ENCODE data around the gene MEGF10. TPM values are rescaled to one million over a fixed set of nuclear protein-coding genes. Genes with fewer than 3 reads are reported as not detected.

MEGF10 gene
- total RNA-seq, 4 donors from 2014 or later = 0.50 to 2.9 (median 0.95) TPM

GRCh38 chr5:127281609-127282008 is 9.0 kb upstream of the MEGF10 start:
- DNase-seq (ENCODE audit: extremely low spot score) = no peak

GRCh38 chr5:127288676-127289075 is 1.9 kb upstream of the MEGF10 start:
- Histone ChIP-seq H3K4me3 (no peak overlapping the region), H3K4me1 (peaks cover 9 to 14% (median 13%) of the 10 kb centered on the region in 4 donors), H3K9me3 (peaks cover 0 to 6% (median 6%) of the 10 kb centered on the region in 4 donors), H3K36me3 (no peaks in the 10 kb centered on the region), H3K27ac (replicated peaks in 1 of 4) (no peak overlapping the region), H3K27me3 (peaks cover 0 to 38% (median 12%) of the 10 kb centered on the region in 4 donors)
- DNase-seq (ENCODE audit: extremely low spot score) = no peak
- TF ChIP-seq POLR2AphosphoS5 (IDR thresholded peaks at IDR 0.05) = no peak
- TF ChIP-seq POLR2A (IDR thresholded peaks at IDR 0.05; ENCODE audit: low read depth) = no peak
- no peak for TF ChIP-seq EP300 (IDR thresholded peaks at IDR 0.05)
- TF ChIP-seq, protein P1, sequence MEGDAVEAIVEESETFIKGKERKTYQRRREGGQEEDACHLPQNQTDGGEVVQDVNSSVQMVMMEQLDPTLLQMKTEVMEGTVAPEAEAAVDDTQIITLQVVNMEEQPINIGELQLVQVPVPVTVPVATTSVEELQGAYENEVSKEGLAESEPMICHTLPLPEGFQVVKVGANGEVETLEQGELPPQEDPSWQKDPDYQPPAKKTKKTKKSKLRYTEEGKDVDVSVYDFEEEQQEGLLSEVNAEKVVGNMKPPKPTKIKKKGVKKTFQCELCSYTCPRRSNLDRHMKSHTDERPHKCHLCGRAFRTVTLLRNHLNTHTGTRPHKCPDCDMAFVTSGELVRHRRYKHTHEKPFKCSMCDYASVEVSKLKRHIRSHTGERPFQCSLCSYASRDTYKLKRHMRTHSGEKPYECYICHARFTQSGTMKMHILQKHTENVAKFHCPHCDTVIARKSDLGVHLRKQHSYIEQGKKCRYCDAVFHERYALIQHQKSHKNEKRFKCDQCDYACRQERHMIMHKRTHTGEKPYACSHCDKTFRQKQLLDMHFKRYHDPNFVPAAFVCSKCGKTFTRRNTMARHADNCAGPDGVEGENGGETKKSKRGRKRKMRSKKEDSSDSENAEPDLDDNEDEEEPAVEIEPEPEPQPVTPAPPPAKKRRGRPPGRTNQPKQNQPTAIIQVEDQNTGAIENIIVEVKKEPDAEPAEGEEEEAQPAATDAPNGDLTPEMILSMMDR (IDR thresholded peaks at IDR 0.05) = no peak
- intact Hi-C loops (cut with DNase I) = no loop called here
- WGBS = 90% methylated on average over 1 of the region's 1 CpG

More at GRCh38 chr5:127281609-127282008, 9.0 kb upstream of the MEGF10 start:
- 74% methylated on average over 2 of the region's 4 CpGs for WGBS
- Histone ChIP-seq H3K36me3 (no peaks in the 10 kb centered on the region), H3K4me1 (no peaks in the 10 kb centered on the region), H3K9me3 (no peaks in the 10 kb centered on the region), H3K27me3 (peaks cover 0 to 16% (median 0%) of the 10 kb centered on the region in 4 donors), H3K27ac (replicated peaks in 1 of 4) (no peak overlapping the region), H3K4me3 (no peak overlapping the region)
- intact Hi-C loops (cut with DNase I) = no loop called here
- TF ChIP-seq EP300 (IDR thresholded peaks at IDR 0.05) = no peak
- TF ChIP-seq, protein P1 (IDR thresholded peaks at IDR 0.05) = no peak
- TF ChIP-seq POLR2A (IDR thresholded peaks at IDR 0.05; ENCODE audit: low read depth) = no peak
- no peak for TF ChIP-seq POLR2AphosphoS5 (IDR thresholded peaks at IDR 0.05)

DNA sequence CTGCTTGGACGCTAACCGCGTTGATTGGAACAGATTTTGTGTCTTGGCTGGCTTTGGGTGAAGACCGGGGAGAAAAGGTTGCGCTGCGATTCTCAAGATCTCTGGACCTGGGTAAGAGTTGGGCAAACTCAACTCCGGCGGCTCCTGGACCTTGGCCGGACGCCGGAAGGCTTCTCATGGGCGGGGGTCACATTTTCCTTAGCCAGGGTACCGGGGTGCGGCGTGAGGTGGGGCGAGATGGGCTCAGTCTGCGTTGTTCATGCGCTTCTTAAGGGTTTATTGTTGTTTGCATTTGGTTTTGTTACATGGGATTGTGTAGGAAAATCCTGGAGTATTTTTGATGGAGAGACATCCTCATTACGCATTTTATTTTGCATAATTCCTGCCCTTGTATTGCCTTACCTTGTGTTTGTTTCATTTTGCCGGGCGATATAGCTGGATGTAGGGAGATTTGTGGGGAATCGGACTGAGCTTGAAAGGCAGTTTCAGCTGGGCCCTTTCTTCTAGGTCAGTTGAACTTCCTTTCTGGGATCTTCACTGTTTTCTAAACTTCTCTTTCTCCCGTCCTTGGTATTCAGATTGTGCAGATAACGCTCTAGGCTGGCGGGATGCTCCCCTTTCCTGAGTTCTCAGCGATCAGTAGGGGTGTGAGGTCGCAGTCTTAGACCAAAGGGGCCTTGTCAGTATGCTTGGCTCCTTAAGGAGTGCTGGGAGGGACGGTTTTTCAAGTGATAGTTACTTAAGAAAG is 524 bp downstream of the MEGF10 start:
- H3K4me1 ChIP-seq = peaks cover 9 to 14% (median 13%) of the 10 kb centered on the region in 4 donors
- 29% methylated on average over 27 of the region's 28 CpGs for WGBS
- no peak for DNase-seq (ENCODE audit: extremely low spot score)
- no peaks in the 10 kb centered on the region for H3K36me3 ChIP-seq
- peaks cover 0 to 36% (median 12%) of the 10 kb centered on the region in 4 donors for H3K27me3 ChIP-seq
- H3K4me3 ChIP-seq = peak overlapping the region; percentile 40 to 50 (median 42)
- TF ChIP-seq, protein P1 (IDR thresholded peaks at IDR 0.05) = no peak
- TF ChIP-seq EP300 (IDR thresholded peaks at IDR 0.05) (no peak), POLR2A (IDR thresholded peaks at IDR 0.05; ENCODE audit: low read depth) (no peak), POLR2AphosphoS5 (IDR thresholded peaks at IDR 0.05) (no peak)
- intact Hi-C loops (cut with DNase I) = loop anchor here (10.0 kb wide), 2 partner anchors 154 to 204 kb away; no protein-coding TSS in a partner anchor
- no peak overlapping the region for H3K27ac ChIP-seq (replicated peaks in 1 of 4)
- H3K9me3 ChIP-seq = peaks cover 0 to 6% (median 6%) of the 10 kb centered on the region in 4 donors

DNA sequence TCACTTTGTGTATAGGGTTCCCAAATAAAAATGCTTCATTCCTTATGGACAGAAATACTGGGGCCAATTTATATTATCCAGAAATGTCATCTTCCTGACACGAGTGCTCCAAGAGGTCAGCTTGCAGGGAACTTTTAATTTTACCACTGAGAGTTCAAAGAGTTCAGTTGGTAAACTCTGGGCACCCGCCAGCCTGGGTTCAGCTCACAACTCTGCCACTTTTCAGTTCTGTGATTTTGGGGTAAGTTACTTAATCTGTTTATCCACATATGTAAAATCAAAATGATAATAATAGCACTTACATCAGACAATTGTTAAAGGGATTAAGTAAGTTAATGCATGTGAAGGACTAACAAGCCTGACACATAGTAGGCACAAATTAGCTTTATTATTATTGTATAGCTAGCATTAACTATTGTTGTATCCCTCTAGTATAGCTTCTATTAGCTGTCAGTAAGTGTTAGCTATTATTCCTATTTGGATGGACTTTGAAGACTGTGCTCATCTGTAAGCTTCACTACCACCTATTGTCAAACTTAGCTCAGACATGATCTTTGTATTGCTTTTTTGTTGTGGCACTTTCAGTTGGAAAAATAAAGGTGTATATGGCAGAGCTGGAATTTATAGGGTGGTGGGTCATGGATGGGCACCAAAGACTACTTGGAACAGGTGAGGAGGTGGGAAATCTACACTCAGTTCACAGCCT is 1.6 kb downstream of the MEGF10 start:
- no peak overlapping the region for H3K27ac ChIP-seq (replicated peaks in 1 of 4)
- no peaks in the 10 kb centered on the region for H3K36me3 ChIP-seq
- TF ChIP-seq EP300 (IDR thresholded peaks at IDR 0.05) (no peak), POLR2AphosphoS5 (IDR thresholded peaks at IDR 0.05) (no peak), POLR2A (IDR thresholded peaks at IDR 0.05; ENCODE audit: low read depth) (no peak)
- TF ChIP-seq, protein P1 (IDR thresholded peaks at IDR 0.05) = no peak
- peaks cover 9 to 14% (median 13%) of the 10 kb centered on the region in 4 donors for H3K4me1 ChIP-seq
- no peak for DNase-seq (ENCODE audit: extremely low spot score)
- peaks cover 0 to 6% (median 6%) of the 10 kb centered on the region in 4 donors for H3K9me3 ChIP-seq
- peaks cover 0 to 36% (median 12%) of the 10 kb centered on the region in 4 donors for H3K27me3 ChIP-seq
- intact Hi-C loops (cut with DNase I) = loop anchor here (10.0 kb wide), 2 partner anchors 153 to 203 kb away; no protein-coding TSS in a partner anchor
- no peak overlapping the region for H3K4me3 ChIP-seq
- 76% methylated on average over 2 of the region's 2 CpGs for WGBS

Measured in esophagus muscularis mucosa (tissue), 4 donors.